ENCODE data around the gene DLG1.

The DLG1 gene

DNA sequence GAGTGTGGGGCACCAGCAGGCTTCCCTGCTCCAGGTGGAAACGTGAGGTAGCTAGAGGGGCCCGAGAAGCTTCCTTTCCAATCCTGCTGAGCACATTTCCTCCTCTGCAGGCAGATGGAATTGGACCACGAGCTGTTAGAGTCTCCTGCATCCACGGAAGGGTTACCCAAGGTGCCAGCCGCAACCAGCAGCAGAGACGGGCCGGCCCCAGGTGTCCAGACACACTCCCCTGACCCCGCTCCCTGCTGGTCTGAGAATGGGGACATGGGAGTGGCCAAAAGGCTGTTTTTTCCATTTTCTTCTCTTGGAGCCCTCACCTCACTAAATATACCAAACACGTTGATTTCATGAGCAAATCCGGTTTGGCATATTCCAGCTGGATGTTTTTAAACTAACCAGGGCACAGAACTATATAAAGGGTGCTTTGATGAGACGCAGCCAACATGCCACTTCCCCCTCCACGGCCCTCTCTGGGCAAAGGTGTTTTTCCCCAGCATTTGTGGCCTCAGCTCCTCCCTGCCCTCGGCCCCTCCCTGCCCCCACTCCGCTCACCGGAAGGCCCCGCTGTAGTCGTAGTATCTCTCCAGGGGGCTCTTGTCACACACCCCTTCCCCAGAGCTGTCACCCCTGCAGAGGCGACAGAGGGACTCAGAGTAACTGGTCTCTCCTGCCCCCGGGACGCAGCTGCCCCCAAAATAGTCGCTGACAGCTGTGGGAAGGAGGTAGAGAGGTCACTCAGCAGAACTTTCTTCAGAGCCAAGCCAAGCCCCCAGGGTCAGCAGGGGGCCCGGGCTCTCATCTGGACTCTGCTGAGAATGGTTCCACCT, 275.8 kb downstream of the DLG1 start:
- DNase-seq (ENCODE audit: low spot score): peak; percentile 48
- TF ChIP-seq, protein P1, sequence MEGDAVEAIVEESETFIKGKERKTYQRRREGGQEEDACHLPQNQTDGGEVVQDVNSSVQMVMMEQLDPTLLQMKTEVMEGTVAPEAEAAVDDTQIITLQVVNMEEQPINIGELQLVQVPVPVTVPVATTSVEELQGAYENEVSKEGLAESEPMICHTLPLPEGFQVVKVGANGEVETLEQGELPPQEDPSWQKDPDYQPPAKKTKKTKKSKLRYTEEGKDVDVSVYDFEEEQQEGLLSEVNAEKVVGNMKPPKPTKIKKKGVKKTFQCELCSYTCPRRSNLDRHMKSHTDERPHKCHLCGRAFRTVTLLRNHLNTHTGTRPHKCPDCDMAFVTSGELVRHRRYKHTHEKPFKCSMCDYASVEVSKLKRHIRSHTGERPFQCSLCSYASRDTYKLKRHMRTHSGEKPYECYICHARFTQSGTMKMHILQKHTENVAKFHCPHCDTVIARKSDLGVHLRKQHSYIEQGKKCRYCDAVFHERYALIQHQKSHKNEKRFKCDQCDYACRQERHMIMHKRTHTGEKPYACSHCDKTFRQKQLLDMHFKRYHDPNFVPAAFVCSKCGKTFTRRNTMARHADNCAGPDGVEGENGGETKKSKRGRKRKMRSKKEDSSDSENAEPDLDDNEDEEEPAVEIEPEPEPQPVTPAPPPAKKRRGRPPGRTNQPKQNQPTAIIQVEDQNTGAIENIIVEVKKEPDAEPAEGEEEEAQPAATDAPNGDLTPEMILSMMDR (IDR thresholded peaks at IDR 0.05; ENCODE audit: extremely low read depth, missing control alignments): no peak

DNA sequence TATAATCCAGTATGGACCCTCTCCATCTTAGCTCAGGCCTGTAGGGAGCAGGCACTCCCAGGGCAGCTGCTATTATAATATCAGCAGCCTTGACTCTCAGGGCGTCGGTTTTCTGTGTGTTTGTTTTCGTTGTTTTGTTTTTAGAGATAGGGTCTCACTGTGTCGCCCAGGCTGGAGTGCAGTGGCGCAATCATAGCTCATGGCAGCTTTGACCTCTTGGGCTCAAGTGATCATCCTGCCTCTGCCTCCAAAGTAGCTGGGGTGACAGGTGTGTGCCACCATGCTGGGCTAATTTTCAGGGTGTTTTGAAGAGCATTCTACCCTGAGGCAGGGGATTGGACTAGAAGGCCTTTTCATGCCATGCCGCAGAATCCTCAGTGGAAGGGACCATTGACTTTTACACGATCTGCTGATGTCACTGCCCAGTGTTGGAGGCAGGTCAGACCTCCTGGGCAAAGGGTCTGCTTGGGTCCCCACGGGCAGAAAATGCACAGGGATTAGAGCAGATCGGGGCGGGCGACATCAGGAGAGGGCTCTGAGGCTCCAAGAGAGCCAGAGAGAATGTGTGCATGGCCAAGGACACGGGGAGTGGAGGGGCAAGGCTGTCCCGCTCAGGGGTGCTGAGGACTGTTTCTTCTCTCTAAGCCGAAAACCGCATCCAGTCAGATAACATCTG, 276.5 kb downstream of the DLG1 start:
- no peak for DNase-seq (ENCODE audit: low spot score)
- TF ChIP-seq, protein P1 (IDR thresholded peaks at IDR 0.05; ENCODE audit: extremely low read depth, missing control alignments): no peak

DNA sequence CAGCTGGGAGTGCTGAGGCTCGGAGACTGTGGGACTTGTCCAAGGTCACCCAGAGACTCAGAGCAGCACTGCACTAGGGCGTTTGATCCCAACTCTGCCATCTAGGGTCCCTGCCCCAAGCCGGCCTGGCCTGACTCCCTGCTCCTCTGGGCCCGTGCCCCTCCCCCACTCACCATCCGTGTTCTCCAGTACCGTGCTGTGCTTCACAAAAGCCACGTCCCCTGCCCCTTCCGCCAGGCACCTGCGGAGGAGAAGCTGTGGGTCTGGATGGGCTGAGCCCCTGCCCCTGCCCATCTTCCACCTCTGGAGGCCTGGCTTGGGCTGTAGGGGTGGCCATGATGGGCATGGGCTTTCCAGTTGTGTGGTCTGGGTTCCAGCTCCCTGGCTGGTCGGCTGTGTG, 277.2 kb downstream of the DLG1 start:
- TF ChIP-seq, protein P1 (IDR thresholded peaks at IDR 0.05; ENCODE audit: extremely low read depth, missing control alignments): no peak
- peak; percentile 15 for DNase-seq (ENCODE audit: low spot score)

DNA sequence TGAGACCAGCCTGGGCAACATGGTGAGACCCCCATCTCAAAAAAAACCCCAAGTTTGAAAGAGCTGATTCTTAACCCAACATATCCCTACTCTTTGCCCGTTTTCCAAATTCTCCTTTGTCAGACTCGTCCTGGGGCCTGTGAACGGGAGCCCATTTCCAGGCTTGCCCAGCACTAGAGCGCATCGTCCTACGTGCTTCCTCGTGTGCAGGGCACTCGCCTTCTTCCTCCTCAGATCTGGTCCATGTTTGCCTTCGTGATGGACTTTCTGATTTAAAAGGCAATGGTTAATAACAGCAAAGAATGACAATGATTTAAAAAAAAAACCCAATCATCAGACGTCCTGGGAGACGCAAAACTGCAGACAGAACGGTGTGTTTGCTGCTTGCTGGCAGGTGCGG, 278.9 kb downstream of the DLG1 start:
- TF ChIP-seq, protein P1 (IDR thresholded peaks at IDR 0.05; ENCODE audit: extremely low read depth, missing control alignments): no peak
- no peak for DNase-seq (ENCODE audit: low spot score)

DNA sequence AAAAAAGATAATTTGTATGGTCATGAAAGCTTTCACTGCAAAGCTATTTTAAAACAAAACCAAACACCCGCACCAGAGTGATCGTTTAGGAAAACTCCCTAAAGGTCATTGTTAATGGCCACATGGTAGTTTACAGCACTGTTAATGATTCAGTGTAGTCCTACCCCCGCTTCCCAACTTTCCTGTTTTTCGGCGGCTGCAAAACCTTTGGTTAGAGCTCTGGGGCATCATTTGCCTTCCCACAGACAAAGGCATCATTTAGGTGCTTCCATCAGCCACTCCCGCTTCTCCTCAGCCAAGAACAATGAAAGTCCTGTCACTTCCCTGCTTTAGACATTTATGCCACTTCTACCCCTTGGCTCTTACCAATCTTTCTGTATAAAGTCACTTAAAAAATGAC, 279.4 kb downstream of the DLG1 start:
- DNase-seq (ENCODE audit: low spot score): no peak
- TF ChIP-seq, protein P1 (IDR thresholded peaks at IDR 0.05; ENCODE audit: extremely low read depth, missing control alignments): no peak

DNA sequence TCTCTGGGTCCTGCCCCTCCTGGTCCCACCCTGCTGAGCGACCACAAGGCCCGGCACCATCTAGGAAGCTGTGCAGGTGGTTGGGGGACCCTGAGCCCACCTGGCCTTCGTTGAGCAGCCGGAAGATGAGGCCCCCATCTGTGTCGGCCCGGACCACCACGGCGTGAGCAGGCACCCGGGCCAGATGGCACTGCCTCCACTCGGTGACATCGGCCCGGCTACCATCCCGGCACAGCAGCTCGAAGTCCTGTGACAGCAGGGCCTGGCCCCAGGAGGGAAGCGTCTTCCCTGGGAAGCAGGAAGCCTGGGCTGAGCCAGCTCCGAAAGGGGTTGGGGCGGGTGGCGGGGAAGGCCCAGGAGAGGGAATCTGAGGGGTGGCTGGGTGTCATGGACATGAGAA, 281.4 kb downstream of the DLG1 start:
- TF ChIP-seq, protein P1 (IDR thresholded peaks at IDR 0.05; ENCODE audit: extremely low read depth, missing control alignments): no peak
- no peak for DNase-seq (ENCODE audit: low spot score)

Measured in GM20000 (cell line).